ENCODE data around the gene GJC1.
A peak's percentile ranks its signal among the peaks of the same experiment; 100 is the strongest.

Gene GJC1

DNA sequence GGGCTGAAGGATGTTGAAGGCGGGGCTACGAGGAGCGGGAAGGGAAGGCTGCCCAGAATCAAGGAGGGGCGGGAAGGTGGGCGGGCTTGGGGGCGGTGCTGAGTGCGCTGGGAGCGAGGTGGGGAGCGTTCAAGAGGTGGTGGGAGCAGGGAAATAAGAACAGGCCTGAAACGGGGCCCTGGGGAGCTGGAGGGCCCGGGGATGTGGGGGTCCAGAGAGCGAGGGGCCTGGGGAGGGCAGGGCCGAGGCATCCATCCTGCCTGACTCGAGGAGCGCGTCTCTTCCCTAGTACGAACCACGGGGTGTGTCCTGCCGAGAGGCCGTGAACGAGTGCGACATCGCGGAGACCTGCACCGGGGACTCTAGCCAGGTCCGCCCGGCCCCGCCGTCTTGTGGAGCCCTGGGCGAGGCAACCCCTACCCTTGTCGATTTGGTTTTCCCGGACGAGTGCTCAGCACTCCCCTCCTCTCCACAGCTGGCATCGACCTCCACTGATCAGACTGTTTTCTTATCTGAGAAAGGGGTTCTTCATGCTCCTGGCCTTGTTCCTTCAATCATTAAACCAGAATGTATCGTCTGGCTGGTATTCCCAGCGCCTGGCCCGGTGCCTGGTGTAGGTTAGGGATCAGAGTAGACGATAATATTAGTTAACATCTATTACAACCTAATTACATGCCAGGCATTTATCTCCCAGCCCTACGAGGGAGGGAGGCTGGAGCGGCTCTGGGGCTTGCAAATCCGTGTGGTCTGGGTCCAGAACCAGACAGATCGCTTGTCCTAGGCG, 54.1 kb downstream of the GJC1 start:
- DNase-seq, result no peak

DNA sequence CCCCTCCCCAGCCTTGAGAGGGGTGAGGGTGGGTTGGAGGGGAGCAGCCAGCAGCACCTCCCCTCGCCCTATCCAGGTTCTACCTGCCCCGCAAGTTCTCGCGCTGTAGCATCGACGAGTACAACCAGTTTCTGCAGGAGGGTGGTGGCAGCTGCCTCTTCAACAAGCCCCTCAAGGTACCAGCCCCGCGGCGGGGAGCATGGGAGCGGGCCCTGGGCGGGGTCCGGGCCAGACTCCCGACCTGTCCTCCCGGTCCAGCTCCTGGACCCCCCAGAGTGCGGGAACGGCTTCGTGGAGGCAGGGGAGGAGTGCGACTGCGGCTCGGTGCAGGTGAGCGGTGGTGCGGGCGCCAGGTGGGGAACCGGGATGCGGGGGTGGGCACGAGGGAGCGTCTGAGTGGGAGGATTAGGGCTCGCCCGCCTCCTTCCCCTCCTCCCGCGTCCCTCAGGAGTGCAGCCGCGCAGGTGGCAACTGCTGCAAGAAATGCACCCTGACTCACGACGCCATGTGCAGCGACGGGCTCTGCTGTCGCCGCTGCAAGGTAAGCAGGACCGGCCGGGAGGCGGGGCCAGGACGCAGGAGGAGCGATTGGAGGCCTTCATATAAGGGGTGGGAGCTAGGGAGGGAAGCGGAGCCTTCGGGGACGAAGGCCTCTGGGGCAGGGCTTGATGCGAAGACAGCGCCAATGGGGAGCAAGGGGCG, 54.8 kb downstream of the GJC1 start:
- peak; percentile 94 to 99 (median 96) for DNase-seq

DNA sequence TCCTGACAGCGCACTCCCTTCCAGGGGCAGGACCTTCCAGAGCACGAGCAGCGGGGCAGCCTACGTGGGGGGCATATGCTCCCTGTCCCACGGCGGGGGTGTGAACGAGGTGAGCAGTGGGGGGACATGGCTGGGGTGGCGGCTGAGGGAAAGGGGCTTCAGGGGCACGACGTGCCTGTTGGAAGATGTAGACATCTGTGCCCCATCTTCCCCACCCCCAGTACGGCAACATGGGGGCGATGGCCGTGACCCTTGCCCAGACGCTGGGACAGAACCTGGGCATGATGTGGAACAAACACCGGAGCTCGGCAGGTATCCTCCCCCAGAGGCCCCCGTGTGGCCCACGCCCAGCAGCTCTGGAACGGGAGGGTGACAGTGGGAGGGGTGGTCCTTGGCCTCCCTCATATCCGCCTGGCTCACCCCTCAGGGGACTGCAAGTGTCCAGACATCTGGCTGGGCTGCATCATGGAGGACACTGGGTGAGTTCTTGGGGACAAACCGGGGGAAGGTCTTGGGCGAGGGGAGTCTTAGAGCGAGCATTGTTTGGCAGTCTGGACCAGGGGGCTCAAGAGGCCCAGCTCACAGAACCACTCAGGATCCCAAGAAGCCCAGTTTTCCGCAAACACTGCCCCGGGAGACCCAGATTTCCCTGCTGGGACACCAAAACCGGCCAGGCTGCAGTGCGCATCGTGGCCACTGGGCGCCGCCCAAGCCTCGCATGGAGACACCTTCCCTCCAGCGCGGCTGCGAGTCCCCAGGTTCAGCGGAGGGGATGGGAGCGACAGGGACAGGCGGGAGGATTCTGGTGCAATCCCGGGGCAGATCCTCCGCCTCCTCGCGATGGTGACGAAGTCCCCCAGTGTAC, 55.6 kb downstream of the GJC1 start:
- peak; percentile 61 to 87 (median 78) for DNase-seq

DNA sequence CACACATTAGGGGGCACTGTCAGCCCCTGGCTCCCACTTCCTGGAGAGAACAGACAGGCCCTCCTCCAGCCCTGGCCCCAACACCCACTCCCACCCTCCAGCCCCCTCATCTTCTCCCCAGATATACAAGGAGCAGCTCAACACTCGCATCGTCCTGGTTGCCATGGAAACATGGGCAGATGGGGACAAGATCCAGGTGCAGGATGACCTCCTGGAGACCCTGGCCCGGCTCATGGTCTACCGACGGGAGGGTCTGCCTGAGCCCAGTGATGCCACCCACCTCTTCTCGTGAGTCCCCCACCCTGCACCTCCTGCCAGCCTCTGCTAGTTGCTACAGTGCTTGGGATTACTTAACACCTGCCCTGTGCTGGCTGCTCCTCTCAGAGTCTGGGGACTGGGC, 56.9 kb downstream of the GJC1 start:
- no peak for DNase-seq

DNA sequence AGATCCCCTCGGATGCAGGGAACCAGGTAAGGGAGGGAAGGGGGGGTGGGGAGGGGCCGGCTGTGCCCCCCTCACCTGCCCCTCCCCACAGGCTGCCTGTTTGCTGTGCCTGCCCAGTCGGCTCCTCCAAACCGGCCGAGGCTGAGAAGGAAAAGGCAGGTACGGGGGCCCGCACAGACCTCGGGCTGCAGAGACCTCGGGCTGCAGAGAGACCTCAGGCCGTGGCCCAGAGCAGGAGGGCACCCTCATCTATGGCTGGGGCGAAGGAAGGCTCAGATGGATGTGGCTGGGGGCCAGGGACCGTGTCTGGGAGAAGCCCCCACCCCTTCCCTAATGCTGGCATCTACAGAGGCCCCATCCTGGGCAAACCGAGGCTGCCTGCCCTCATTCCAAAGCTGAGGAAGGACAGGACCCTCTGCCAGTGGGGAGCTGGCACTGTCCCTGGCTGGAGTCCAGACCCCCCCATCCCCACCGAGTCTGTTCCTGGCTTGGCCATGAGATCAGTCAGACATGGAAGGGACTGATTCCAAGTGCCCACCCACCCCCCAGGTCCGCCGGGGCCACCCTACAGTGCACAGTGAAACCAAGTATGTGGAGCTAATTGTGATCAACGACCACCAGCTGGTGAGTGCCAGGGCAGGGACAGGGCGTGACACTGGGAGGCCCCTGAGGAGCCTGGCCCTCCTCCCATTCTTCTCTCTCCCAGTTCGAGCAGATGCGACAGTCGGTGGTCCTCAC, 57.6 kb downstream of the GJC1 start:
- no peak for DNase-seq

DNA sequence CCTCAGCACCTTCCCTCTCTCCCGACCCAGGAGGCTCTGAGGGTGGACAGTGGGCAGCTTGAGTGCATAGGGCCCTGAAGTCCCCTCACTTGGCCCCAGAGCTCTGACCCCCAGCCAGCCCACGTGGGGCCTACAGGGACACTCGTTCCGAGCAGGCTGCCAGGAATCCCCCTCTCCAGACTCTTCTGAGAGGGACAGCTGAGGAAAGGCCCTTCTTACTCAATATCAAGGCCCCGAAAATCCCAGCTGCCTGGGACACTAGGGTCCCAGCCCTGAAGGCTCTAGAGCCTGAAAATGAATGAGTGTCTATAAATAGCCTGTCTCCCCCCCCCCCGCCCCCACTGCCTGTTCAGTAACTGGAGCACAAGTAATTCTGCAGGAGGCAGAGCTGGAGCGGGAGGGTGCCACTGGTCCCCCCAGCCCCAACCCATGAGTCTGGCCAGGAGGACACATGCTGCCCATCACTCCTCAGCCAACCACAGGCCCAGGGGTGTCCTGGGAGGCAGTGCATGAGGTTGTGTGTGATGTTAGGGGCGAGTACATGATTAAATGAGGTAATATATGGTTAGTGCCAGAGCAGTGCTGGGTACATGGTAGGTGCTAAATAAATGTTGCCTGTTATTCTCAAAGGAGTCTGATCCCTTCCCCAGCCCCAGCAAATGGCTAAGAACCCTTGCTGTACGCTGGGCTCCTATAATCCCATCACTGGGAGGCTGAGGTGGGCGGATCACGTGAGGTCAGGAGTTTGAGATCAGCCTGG, 59.7 kb downstream of the GJC1 start:
- DNase-seq, result no peak

DNA sequence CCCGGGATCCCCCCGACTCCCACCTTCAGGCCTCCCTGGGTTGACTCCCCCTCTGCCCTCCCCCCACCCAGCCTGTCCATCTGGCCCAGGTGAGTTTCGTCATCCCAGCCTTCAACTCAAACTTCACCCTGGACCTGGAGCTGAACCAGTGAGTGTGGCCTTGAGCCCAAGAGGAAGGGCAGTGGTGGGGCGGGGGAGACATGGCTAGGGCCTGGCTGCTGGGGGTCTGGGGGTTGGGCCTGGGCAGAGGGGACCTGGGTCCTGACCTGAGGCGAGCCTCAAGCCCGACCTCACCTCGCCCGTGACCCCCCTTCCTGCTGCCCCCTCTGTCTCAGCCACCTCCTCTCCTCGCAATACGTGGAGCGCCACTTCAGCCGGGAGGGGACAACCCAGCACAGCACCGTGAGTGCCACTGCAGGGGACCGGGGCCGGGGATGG, 60.4 kb downstream of the GJC1 start:
- DNase-seq, result no peak

DNA sequence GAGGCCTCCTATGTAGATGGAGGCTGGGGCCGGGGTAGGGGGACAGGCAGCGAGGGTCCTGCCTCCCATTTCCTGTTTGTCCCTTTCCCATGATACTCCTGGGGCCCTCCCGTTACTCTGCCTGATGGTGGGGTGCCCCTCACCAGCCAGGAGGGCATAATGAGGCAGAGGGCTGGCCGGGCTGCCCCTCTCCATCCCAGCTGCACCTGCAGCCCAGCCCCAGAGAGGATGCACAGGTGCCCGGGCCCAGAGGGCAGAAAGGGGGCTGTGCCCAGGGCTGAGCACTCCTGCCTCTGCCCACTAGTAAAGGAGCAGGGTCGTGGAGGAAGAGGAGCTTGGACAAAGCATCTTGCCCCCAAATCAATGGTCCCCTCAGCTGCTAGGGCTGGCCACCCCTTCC, 60.9 kb downstream of the GJC1 start:
- DNase-seq, result no peak

DNA sequence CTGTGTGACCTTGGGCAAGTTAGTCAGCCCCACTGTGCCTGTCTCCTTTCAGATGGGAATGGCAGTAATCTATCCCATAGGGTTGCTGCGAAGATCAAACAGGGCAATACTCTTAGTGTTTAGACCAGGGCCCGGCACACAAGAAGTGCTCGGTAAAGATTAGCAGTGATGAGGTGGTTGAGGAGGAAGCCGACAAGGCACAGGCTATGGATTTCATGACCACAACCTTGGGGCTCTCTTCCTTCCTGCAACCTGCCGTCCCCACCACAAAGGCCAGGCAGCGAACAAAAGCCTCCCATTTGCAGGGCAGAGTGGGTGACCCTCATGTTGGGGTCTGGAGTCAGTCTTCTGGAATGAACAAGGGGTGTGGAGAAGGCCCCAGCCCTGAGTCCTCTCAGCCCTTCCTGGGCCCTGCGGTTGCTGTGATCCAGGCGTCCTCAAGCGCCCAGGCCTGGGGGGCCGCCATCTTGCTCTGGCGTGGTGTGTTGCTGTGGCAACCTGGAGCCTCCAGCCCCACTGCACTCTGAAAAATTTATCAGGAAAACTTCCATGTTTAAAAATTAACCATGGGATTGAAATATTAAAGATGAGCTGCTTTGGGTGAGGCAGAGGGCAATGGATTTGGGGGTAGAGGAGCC, 61.5 kb downstream of the GJC1 start:
- DNase-seq, result no peak

DNA sequence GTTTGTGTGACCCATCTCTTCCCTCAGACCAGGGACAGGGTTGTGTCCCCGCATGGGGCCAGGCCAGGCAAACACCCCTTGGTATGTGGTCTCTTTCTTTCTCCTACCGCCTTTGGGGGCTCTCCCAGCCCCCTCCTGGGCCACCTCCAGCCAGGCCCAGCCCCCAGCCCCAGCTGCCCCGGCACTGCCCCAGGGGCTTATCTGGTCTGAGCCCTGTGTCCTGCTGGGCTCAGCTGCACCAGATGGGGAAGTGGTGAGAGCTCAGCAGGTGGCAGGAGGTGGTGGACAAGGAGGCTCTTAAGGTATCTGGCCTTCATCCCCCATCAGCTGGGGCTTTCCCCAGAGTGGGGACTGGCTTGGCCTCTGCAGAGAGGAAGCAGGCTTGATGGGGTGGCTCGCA, 62.6 kb downstream of the GJC1 start:
- DNase-seq, result no peak

DNA sequence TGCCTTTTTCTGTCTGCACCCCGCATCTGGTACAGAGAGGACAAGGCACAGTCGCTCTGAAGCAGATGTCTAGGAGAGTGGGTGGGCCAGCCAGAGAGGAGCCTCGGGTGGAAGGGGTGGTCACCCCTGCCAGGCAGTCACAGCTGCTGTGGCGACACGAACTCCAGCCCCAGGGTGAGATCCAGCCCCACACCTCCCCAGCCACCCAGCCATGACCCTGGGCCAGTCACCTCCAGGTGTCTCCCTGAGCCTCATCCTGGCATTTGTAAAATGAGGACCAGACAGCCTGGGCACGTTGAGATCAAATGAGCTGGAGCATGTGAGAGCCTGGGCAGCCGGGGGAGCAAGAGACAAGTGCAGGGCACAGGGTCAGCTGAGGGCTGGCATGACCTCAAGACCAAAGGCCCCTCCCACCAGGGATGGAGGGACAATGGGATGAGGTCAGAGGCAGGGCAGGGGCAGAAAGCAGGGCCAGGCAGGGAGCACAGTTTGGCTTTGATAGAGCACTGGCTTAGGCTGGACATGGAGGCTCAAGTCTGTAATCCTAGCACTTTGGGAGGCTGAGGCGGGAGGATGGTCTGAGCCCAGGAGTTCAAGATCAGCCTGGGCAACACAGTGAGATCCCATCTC, 63.6 kb downstream of the GJC1 start:
- DNase-seq, result no peak

DNA sequence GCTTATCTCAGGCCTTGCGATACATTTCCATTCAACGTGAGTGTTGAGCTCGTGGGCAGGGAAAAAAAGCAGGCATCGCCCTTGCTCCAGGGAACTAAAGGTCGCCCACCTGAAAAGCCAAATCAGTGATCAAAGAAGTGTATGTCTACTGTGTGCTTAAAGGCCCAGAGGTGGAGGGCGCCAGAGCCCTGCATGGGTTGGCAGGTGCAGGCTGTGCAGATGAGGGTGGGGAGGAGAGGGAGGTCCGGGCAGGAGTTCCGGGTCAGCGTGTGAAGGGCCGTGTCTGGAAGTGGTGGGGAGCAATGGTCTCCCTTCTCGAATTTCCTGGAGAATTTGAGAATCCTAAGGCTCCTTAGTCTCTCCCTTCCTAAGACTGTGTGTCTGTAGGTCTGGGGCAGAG, 64.1 kb downstream of the GJC1 start:
- no peak for DNase-seq

DNA sequence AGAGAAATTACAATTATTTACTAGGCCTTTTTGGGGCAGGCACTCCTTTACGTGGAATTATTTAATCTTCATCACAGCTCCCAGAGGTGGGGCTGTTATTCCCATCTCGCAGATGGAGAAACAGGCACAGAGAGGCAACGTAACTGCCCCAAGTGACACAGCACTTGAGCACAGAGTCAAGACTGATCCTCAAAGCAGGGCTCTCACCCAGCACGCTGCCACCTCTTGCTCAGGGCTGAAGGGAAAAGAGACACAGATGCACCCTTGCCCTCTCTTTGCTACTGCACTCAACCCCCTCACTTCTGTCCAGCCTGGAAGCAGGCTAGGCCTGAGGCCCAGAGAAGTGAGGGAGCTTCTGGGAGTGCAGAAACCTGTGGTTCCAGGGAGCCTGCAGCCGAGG, 66.9 kb downstream of the GJC1 start:
- no peak for DNase-seq

DNA sequence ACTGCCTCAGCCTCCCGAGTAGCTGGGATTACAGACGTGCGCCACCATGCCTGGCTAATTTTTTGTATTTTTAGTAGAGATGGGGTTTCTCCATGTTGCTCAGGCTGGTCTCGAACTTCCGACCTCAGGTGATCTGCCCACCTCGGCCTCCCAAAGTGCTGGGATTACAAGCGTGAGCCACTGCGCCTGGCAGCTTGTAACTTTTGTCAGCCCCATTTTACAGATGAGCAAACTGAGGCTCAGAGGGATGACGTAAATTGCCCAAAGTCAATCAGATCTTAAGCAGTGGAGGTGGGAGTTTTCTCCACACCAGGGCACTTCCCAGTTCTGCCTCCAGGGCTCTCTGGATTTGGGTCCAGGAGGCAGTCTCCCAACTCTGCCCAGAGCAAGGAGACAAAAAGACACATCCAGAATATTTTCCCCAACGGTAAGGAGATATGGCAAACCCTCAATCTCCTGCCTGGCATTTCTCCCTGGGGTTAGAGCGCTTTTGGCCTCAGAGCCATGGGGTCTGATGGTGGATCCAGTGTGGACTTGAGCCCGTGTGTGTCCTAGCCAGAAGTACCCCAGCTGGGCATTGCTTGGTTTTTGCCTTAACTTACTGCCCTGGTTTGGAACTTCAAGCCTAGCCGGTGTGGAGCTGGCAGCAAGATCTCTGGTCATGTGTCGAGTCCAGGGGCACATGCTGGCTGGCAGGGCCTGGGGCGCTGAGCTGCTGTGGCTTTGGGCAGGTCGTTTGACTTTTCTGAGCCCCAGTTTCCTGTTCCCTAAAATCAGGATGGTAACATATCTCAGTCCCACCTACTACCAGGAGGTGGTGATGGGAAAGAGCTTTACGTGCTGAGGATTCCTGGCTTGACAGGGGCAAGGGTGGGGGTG, 67.9 kb downstream of the GJC1 start:
- DNase-seq, result no peak

DNA sequence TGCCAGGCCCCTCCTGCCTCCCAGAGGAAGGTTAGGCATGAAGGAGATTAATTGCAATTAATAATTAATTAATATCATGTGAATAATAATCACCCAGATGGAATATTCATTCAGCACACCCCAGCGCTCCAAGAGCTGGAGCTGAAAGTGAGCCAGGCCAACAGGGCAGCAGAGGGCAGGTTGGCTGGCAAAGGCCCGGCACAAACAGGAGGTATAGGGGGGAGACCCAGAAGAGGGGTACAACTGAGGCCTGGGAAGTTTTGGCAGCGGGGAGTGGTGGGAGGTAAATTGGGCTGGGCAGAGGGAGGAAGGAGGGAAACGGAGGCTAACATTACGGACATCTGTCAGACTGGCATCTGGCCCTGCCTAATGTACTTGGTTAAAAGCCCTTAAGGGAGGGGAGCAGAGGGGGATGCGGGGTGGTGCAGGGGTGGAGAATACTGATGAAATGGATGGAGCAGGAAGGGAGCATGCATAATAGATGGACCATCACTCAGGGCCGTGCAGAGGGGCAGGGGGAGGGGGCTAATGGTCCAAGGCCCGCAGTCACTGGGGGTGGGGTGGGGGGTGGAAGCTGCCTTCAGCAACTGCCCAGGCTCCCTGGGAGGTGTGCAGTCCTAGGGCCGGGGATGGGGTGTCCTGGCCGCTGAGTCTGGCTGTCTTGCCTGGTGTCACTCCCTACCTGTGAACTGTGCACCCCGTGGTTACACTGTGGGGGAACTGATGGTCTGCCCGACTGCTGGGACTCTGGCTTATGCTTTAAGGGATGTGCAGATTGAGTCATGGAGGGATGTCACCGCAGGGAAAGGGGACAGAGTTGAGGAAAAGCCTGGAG, 69.4 kb downstream of the GJC1 start:
- no peak for DNase-seq

DNA sequence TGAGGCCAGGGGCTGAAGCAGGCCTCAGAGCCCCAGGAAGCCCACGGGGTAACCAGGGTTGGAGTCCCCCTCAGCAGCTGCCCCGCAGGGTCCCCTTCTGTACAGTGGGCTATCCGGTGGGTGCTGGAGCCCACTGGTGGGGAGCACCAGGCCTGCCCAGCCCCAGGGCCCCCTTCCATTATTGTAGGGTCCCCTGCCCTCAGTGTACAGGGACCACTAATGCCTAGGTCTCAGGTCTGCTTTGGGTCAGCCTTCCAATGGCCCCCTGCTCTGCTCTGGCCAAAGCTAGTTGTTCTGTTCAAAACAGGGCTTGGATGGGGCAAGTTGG, 70.2 kb downstream of the GJC1 start:
- DNase-seq, result no peak

DNA sequence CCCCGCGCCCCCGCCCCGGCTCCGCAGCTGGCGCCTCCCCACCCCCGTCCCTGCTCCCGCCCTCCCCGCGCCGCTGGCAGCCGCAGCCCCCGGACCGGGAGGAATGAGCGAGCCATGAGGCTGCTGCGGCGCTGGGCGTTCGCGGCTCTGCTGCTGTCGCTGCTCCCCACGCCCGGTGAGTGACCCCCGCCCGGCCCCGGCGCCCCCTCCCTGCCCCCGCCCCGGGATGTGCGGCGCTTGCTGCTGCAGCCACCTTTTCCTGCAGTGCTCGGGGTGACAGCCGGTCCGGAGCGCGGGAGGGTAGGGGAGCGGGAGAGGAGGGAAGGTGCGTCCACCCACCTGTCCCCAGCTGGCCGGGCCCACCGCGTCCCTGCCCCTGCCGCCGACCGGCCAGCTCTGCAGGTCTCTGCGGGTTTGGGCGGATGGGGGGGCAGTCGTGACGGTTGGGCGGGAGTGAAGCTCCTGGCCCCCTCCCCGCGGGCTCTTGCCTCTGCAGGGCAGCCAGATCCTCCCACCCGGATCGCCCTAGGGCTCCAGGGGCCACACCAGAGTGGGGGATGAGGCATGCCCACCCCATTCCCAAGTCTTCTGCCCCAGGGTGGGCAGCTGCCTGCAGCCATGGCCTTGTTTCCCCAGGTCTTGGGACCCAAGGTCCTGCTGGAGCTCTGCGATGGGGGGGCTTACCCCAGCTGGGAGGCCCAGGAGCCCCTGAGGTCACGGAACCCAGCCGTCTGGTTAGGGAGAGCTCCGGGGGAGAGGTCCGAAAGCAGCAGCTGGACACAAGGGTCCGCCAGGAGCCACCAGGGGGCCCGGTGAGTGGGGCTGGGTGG, 70.8 kb downstream of the GJC1 start:
- DNase-seq, result peak in 2 of 6 experiments; percentile 13 to 27

DNA sequence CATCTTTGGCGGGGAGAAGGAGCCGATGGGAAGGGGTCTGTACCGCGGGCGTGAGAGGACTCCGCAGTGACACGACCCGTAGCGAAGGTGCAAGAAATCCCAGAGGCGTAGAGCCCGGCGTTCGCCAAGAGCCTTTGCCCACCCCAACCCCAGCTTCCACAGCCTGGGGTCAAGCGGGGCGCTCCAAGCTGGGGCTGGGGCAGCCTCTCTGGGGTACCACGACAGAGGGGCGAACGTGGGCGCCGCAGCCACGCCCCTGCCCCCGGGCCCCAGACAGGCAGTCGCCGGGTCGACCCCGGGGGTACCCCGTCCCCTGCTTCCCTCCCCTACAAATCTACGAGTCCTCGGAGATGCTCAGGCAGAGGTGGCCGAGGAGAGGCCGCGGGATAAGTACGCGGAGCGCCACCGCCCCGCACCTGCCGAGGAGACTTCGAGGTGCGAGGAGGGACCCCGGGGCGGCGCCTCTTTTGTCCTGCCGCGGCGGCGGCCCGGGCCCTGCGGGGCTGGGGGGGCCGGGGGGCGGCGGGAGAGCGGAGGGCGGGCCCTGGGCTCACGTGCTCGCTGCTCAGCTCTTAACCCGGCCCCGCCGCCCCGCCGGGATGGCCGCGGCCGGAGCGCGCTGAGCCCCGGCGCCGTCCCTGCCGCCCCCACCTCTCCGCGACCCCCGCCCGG, 71.5 kb downstream of the GJC1 start, which contains the start of gene ADAM11:
ADAM11 (plus strand) TSS at position 575 of the 672 bp plus-strand sequence. CDS start 212 bp downstream, outside the sequence.
- DNase-seq, result peak in 1 of 6 experiments; percentile 37

All from stimulated activated naive CD4-positive, alpha-beta T cell (primary cell).